GM12878 (cell line): Measurements from ENCODE around the gene VAT1. TPM values are rescaled to one million over a fixed set of nuclear protein-coding genes. Genes with fewer than 3 reads are reported as not detected.

ENCODE experiments used
- ATAC-seq: fragments of 200-7000 bp; cut with Tn5 transposase; 3 replicates; pipeline ENCODE4 v1.9.1; 2020; ENCODE audit warnings: mild to moderate bottlenecking, moderate library complexity
- BruUV-seq: library from RNA; stranded (reverse); fragments of 400-500 nt; replicated peaks from 2 replicates; lab custom pipeline; 2021; lab: Mats Ljungman, UMichigan
- CTCF ChIA-PET: fragments of 300-600 bp; sonication (Branson Sonifier 250); formaldehyde crosslinking; extraction: SDS; loops from one replicate; lab custom pipeline; 2021; ENCODE audit warnings: inconsistent platforms; lab: Yijun Ruan, JAX
- POLR2A ChIA-PET: fragments of 350-600 bp; formaldehyde crosslinking; extraction: SDS; loops from one replicate; lab custom pipeline; 2021; ENCODE audit warnings: inconsistent platforms; lab: Charles Lee
- RAD21 ChIA-PET: fragments of 300-600 bp; sonication (Branson Sonifier 250); formaldehyde crosslinking; loops from one replicate; lab custom pipeline; 2023; ENCODE audit warnings: antibody characterized with exemption; ENCODE audit not compliant: unreplicated experiment; lab: Charles Lee
- SMC1A ChIA-PET: fragments of 300-600 bp; sonication (Branson Sonifier 250); formaldehyde crosslinking; loops from one replicate; lab custom pipeline; 2023; ENCODE audit not compliant: unreplicated experiment, uncharacterized antibody; lab: Charles Lee
- DNase-seq: peaks from one replicate; pipeline ENCODE4 v3.0.0-alpha.2; 2011; ENCODE audit warnings: low read depth, low spot score
- FAIRE-seq: peaks from 3 replicates; lab custom pipeline; 2011; peaks lifted over from hg19 to GRCh38; lab: Jason Lieb, UNC
- H2AFZ ChIP-seq: 2 replicates; pipeline ENCODE4 v1.6.0; 2011; ENCODE audit warnings: low read depth, low read length, control low read depth; ENCODE audit not compliant: control insufficient read depth
- H3K27ac ChIP-seq: 2 replicates; pipeline ENCODE4 v1.5.1; 2011; ENCODE audit warnings: control low read depth; ENCODE audit not compliant: control insufficient read depth, insufficient read depth
- H3K27me3 ChIP-seq, 2 experiments: replicated peaks in 1 of 2; 2 replicates each; pipeline versions ENCODE4 v1.6.0 to v1.6.1; 2011; ENCODE audit warnings: low read length in 1 of 2; ENCODE audit not compliant: control insufficient read depth in 2 of 2, insufficient read depth in 2 of 2
- H3K36me3 ChIP-seq, 2 experiments: 2 replicates each; pipeline ENCODE4 v1.5.1; 2011; ENCODE audit warnings: low read length in 1 of 2; ENCODE audit not compliant: control insufficient read depth in 2 of 2, insufficient read depth in 2 of 2
- H3K4me1 ChIP-seq: 2 replicates; pipeline ENCODE4 v1.6.1; 2011; ENCODE audit warnings: mild to moderate bottlenecking, low read length, moderate library complexity, mixed read lengths; ENCODE audit not compliant: control insufficient read depth, insufficient read depth
- H3K4me2 ChIP-seq: 2 replicates; pipeline ENCODE4 v1.6.0; 2011; ENCODE audit warnings: control low read depth; ENCODE audit not compliant: control insufficient read depth, insufficient read depth
- H3K4me3 ChIP-seq: fragments of 200-600 bp; sonication (generic); 2 replicates; pipeline ENCODE4 v1.5.1; 2016
- H3K79me2 ChIP-seq: 2 replicates; pipeline ENCODE4 v1.6.0; 2011; ENCODE audit warnings: low read length; ENCODE audit not compliant: control insufficient read depth, insufficient read depth
- H3K9ac ChIP-seq: 2 replicates; pipeline ENCODE4 v1.8.0; 2011; ENCODE audit warnings: low read length, control low read depth, mixed read lengths; ENCODE audit not compliant: control insufficient read depth, insufficient read depth
- H3K9me3 ChIP-seq: replicated peaks from 3 replicates; pipeline ENCODE4 v1.5.1; 2011; ENCODE audit warnings: mild to moderate bottlenecking, low read length; ENCODE audit not compliant: control insufficient read depth, insufficient read depth
- H4K20me1 ChIP-seq: 2 replicates; pipeline ENCODE4 v1.6.0; 2011; ENCODE audit not compliant: control insufficient read depth, insufficient read depth
- BACH1 ChIP-seq: fragments of 450-650 bp; IDR thresholded peaks from 2 replicates; pipeline ENCODE4 v1.6.1; 2017; ENCODE audit warnings: mild to moderate bottlenecking, borderline replicate concordance
- FOS ChIP-seq: IDR thresholded peaks from 3 replicates; pipeline ENCODE4 v1.6.1; 2011; ENCODE audit warnings: borderline replicate concordance; ENCODE audit not compliant: insufficient read length; ENCODE audit errors: extremely low read depth
- GABPA ChIP-seq: IDR thresholded peaks from 2 replicates; pipeline ENCODE4 v1.6.1; 2014; ENCODE audit warnings: antibody characterized with exemption, low read depth, mild to moderate bottlenecking, inconsistent platforms
- MTA3 ChIP-seq: IDR thresholded peaks from 2 replicates; pipeline ENCODE4 v1.6.1; 2012; ENCODE audit warnings: low read length, inconsistent platforms, borderline replicate concordance
- NFXL1 ChIP-seq: fragments of 450-650 bp; IDR thresholded peaks from 2 replicates; pipeline ENCODE4 v1.6.1; 2017; ENCODE audit warnings: antibody characterized with exemption, mild to moderate bottlenecking, borderline replicate concordance
- PML ChIP-seq: IDR thresholded peaks from 2 replicates; pipeline ENCODE4 v1.6.1; 2012; ENCODE audit warnings: low read length, inconsistent platforms
- POLR2A ChIP-seq: IDR thresholded peaks from 2 replicates; pipeline ENCODE4 v1.6.1; 2011; ENCODE audit warnings: low read depth, mild to moderate bottlenecking, low read length
- SMAD5 ChIP-seq: IDR thresholded peaks from 2 replicates; pipeline ENCODE4 v1.6.1; 2016; ENCODE audit warnings: antibody characterized with exemption, low read depth
- USF1 ChIP-seq: IDR thresholded peaks from 2 replicates; pipeline ENCODE4 v1.6.1; 2011; ENCODE audit warnings: borderline replicate concordance, low read depth, mild to moderate bottlenecking, moderate library complexity, mixed read lengths, low read length; ENCODE audit not compliant: insufficient read depth; ENCODE audit errors: extremely low read length
- ZNF622 ChIP-seq: fragments of 450-650 bp; IDR thresholded peaks from 2 replicates; pipeline ENCODE4 v1.6.1; 2017; ENCODE audit warnings: mild to moderate bottlenecking, inconsistent platforms
- WGBS: methylation state at CpG from one replicate; pipeline ENCODE4 v1.1.6; 2016; ENCODE audit warnings: low lambda C conversion rate; ENCODE audit not compliant: insufficient replicate concordance, insufficient coverage; ENCODE audit errors: missing lambda C conversion rate; 5-methylcytosine and 5-hydroxymethylcytosine counted together
- in situ Hi-C: fragments of 300-500 bp; cut with MboI; formaldehyde crosslinking; loops from 9 replicates; pipeline ENCODE4 v1.14.3; 2018; ENCODE audit warnings: mixed read lengths
- intact Hi-C: fragments of 100-400 bp; cut with micrococcal nuclease; formaldehyde crosslinking; loops from one replicate; pipeline ENCODE4 v1.14.2; 2022; ENCODE audit not compliant: unreplicated experiment
- polyA plus RNA-seq, 11 experiments: library from polyadenylated mRNA; depleted of rRNA in 4 of 11; unstranded in 6 of 11; stranded (reverse) in 5 of 11; fragments of >200 nt; fragmentation: Nextera tagmentation in 4 of 11; fragmentation: Illumina TruSeq in 1 of 11; extraction: Ambion mirVana in 4 of 11; extraction: Trizol in 1 of 11; gene quantifications; 1 replicate in 1 of 11; 2 replicates in 10 of 11; pipeline versions ENCODE4 v1.2.1 to v1.2.3, GENCODE V29; 2011 to 2016; ENCODE audit warnings: inconsistent platforms in 2 of 11, missing spikeins in 2 of 11, low read depth in 1 of 11
- total RNA-seq, 4 experiments: library from RNA; depleted of rRNA in 3 of 4; stranded (reverse); fragments of >200 nt in 3 of 4; fragmentation: Illumina TruSeq in 1 of 4; extraction: Trizol in 1 of 4; gene quantifications; 2 replicates each; pipeline versions ENCODE4 v1.2.1 to v1.2.3, GENCODE V29; 2013 to 2021
- TF ChIP-seq, protein P1 (sequence below): IDR thresholded peaks from 2 replicates; pipeline ENCODE4 v1.6.1; 2012; ENCODE audit warnings: low read length, inconsistent platforms
- TF ChIP-seq, protein P2 (sequence below): fragments of 450-650 bp; IDR thresholded peaks from 2 replicates; pipeline ENCODE4 v1.6.1; 2017; ENCODE audit warnings: mild to moderate bottlenecking, moderate library complexity

The VAT1 gene
- total and polyA plus RNA-seq, 10 of the 15 experiments (the other 5 are each of a cell fraction or from before 2014, with no cell fraction given) = 5.0 to 19.8 (median 8.2) TPM

DNA sequence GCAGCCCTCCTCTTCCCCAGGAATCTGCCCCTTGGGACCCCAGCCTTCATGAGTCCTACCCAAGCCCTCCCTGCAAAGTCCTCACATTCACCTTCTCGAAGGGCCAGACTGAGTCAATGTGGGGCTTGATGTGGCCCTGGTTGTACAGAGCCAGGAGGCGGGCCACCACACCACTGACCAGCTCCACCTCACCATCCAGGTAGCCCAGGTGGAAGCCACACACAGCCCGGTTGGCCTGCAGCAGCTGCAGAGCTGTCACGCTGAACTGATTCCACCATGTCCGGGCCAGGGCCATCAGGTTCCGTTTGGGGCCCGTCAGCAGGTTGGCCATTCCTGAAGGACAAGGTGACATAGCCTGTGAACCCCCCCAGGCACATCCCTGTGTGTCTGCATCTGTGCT lies 6.0 kb downstream of the VAT1 start:
- no peak overlapping the region for H3K4me2 ChIP-seq
- H4K20me1 ChIP-seq = no peaks in the 10 kb centered on the region
- ATAC-seq = no peak
- peaks cover 8 to 13% of the 10 kb centered on the region in 2 experiments for H3K36me3 ChIP-seq
- no peaks in the 10 kb centered on the region for H3K27me3 ChIP-seq
- in situ Hi-C loops = no loop called here
- CTCF ChIA-PET = no interaction called here
- WGBS = 73% methylated on average over 7 of the region's 7 CpGs
- H3K4me1 ChIP-seq = 0 out of 2 replicates have a peak, but pooled peaks cover 3% of the 10 kb centered on the region
- H3K4me3 ChIP-seq = no peak overlapping the region
- RAD21 ChIA-PET = no interaction called here
- no peak overlapping the region for H2AFZ ChIP-seq
- no peaks in the 10 kb centered on the region for H3K9me3 ChIP-seq
- no peak overlapping the region for H3K9ac ChIP-seq
- BruUV-seq = no TSS peak
- no peak for DNase-seq
- SMC1A ChIA-PET = no interaction called here
- TF ChIP-seq ZNF622 = no peak
- TF ChIP-seq, protein P1, sequence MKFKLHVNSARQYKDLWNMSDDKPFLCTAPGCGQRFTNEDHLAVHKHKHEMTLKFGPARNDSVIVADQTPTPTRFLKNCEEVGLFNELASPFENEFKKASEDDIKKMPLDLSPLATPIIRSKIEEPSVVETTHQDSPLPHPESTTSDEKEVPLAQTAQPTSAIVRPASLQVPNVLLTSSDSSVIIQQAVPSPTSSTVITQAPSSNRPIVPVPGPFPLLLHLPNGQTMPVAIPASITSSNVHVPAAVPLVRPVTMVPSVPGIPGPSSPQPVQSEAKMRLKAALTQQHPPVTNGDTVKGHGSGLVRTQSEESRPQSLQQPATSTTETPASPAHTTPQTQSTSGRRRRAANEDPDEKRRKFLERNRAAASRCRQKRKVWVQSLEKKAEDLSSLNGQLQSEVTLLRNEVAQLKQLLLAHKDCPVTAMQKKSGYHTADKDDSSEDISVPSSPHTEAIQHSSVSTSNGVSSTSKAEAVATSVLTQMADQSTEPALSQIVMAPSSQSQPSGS = no peak
- TF ChIP-seq FOS = no peak
- peak; percentile 68 for TF ChIP-seq POLR2A
- no peak for TF ChIP-seq GABPA
- TF ChIP-seq, protein P2, sequence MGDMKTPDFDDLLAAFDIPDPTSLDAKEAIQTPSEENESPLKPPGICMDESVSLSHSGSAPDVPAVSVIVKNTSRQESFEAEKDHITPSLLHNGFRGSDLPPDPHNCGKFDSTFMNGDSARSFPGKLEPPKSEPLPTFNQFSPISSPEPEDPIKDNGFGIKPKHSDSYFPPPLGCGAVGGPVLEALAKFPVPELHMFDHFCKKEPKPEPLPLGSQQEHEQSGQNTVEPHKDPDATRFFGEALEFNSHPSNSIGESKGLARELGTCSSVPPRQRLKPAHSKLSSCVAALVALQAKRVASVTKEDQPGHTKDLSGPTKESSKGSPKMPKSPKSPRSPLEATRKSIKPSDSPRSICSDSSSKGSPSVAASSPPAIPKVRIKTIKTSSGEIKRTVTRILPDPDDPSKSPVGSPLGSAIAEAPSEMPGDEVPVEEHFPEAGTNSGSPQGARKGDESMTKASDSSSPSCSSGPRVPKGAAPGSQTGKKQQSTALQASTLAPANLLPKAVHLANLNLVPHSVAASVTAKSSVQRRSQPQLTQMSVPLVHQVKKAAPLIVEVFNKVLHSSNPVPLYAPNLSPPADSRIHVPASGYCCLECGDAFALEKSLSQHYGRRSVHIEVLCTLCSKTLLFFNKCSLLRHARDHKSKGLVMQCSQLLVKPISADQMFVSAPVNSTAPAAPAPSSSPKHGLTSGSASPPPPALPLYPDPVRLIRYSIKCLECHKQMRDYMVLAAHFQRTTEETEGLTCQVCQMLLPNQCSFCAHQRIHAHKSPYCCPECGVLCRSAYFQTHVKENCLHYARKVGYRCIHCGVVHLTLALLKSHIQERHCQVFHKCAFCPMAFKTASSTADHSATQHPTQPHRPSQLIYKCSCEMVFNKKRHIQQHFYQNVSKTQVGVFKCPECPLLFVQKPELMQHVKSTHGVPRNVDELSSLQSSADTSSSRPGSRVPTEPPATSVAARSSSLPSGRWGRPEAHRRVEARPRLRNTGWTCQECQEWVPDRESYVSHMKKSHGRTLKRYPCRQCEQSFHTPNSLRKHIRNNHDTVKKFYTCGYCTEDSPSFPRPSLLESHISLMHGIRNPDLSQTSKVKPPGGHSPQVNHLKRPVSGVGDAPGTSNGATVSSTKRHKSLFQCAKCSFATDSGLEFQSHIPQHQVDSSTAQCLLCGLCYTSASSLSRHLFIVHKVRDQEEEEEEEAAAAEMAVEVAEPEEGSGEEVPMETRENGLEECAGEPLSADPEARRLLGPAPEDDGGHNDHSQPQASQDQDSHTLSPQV = no peak
- no peak for TF ChIP-seq MTA3
- TF ChIP-seq BACH1 = no peak
- TF ChIP-seq NFXL1 = no peak
- TF ChIP-seq SMAD5 = no peak
- no peak for TF ChIP-seq USF1
- 0 out of 2 replicates have a peak, but pooled peaks have one; percentile 1 for TF ChIP-seq PML
- POLR2A ChIA-PET = no interaction called here
- intact Hi-C loops = no loop called here
- H3K79me2 ChIP-seq = no peaks in the 10 kb centered on the region
- FAIRE-seq = no peak
- H3K27ac ChIP-seq = no peak overlapping the region
